HG02938 (cell line): ENCODE measurements around the gene TSPAN15.

Source experiments
- ATAC-seq: cut with Tn5 transposase; IDR thresholded peaks from one replicate; pipeline ENCODE4 v1.9.1; 2021; ENCODE audit warnings: mild to moderate bottlenecking, moderate library complexity; ENCODE audit not compliant: unreplicated experiment

Gene TSPAN15

GRCh38 chr10:69416695-69417094 is 34.6 kb upstream of the TSPAN15 start, which contains the start of gene TACR2:
Gene TACR2 (minus strand): TSS chr10:69416918. CDS start chr10:69416323, 595 bp downstream.
- no peak for ATAC-seq

DNA sequence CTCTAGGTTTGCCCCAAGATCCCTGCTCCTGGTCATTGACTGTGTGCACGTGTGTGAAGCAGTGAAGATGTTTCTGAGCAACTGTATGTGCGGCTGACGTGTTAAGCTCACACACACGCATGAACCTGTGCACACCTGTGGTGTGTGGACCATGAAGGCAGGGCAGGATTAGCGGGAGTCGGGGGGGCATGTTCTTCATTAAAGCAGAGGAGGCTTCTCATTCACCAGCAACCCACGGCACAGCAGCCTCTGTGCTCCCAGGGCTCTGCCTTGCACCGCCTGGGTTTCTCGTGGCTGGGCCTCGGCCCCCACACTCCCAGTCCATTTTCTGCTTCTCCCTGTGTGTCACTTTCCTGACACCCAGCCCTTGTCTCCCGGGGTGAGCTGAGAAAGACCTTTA is 33.7 kb upstream of the TSPAN15 start:
- ATAC-seq: no peak

GRCh38 chr10:69418052-69418752 is 33.1 kb upstream of the TSPAN15 start:
- no peak for ATAC-seq

- ATAC-seq: no peak
Measured at GRCh38 chr10:69419096-69419743, 32.0 kb upstream of the TSPAN15 start.

DNA sequence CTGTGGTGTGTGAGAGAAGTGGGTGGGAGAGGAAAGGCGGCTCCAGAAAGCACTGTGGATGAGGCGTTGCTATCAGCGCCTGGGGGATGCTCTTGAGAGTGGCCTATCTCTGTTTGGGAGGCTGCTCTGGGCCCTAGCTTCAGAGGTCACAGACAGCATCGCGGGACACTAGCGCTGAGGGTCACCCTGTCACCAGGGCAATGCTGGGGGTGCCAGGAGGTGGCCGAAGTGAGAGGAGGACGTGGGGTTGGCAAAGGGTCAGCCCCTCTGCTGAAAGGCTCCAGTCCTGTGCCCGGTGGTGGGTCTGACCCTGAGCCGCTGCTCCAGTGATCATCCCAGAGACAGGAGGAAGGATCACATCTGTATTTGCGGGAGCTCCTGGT is 31.5 kb upstream of the TSPAN15 start:
- ATAC-seq: no peak

DNA sequence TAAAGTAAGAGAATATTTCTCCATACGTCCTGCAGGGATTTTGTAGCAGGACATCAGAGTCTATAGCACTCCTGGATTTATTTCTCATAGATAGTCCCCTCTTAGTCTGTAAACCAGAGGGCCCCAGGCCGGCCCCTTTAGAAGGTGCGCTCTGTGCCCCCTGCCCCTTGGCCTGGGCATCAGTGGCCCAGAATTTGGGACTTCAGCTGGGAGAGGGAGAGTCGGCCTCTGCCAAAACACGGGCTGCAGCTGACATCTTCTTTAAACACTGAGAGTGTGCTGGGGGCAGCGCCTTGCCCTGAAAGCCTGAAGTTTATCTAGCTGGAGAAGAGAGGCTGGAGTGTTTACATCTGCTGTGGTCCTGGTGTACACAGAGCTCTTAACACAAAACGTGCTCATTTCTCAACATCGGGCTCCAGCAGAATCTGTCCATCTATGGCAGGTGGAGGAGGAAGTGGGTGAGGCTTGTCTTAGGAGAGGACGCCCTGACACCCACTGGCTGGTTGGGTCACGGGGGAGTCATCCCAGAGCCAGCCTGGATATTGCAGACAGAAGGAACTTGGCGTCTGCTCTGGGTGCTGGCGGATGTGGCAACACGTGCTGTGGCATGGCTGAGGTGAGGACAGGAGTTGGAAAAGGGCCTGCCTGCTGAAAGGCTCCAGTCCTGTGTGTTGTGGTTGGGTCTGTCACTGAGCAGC is 29.5 kb upstream of the TSPAN15 start:
- ATAC-seq: no peak

- ATAC-seq: no peak
Measured at GRCh38 chr10:69422676-69423075, 28.6 kb upstream of the TSPAN15 start.

DNA sequence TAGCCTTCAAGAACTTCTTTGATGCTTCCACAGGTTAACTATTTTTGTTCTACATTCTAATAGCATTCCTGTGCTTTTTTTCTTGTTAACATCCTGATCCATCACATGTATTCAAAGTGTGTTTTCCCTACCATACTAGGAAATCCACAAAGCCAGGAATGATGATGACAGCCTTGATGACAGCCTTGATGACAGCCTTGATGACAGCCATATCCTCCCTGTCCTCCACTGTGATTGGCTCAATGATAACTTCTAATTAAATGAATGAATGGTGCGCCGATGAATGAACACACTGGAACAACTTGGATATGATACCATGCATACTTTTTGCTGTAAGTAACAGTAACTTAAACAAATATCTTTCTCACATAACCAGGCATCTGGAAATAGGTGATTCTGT is 26.2 kb upstream of the TSPAN15 start:
- no peak for ATAC-seq

DNA sequence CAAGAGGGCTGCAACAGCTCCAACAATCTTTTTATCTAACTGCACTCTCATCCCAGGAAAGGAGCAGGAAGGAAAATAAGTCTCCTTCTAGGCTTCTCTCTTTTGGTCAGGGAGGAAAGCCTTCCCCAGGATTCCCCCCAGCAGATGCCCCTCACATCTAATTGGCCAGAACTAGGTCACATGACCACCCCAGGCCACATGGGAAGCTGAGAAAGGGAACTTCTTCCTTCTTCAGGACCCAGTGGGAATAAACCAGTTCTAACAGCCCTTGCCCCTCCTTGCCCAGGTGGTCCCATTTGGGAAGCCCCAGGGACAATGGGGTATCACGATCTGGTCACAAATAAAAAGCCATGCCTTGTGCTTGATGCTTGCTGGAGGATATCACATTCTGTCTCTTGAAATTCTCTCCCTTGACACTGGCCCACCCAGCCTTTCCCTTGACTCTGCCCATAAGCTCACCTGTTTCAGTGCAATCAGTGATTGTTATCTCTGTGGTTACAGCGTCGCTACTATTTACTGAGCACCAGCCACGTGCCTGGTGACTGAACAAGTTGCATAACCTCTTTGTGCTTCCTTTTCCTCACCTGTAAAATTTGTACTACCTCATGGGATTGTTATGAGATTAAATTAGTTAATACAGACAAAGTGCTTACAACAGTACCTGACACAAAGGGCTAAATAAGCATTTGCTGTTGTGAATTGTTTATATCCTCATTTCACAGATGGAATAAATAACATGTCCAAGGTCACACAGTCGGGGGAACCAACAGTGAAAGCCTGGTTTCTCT is 25.6 kb upstream of the TSPAN15 start:
- no peak for ATAC-seq

GRCh38 chr10:69426376-69426727 is 24.9 kb upstream of the TSPAN15 start:
- no peak for ATAC-seq

DNA sequence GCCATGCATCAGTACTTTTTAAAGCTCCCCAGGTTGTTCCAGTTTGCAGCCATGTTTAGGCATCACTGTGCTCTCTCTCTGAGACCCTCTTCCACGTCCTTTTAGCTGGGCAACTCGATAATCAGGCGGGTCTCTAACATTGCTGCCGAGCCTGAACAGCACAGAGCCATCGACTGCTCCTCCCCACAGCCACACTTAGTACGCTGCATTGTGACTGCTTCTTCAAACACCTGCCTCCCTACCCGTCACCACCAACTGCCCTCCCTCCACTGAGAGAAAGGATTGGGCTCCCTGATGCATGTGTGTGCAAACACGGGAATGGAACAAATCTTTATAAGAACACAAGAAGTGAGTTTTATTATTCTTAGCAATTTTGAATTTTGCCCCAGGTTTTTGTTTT is 23.1 kb upstream of the TSPAN15 start:
- ATAC-seq: no peak

- no peak for ATAC-seq
Measured at GRCh38 chr10:69434169-69434568, 17.1 kb upstream of the TSPAN15 start.

GRCh38 chr10:69434926-69435325 is 16.3 kb upstream of the TSPAN15 start:
- no peak for ATAC-seq

DNA sequence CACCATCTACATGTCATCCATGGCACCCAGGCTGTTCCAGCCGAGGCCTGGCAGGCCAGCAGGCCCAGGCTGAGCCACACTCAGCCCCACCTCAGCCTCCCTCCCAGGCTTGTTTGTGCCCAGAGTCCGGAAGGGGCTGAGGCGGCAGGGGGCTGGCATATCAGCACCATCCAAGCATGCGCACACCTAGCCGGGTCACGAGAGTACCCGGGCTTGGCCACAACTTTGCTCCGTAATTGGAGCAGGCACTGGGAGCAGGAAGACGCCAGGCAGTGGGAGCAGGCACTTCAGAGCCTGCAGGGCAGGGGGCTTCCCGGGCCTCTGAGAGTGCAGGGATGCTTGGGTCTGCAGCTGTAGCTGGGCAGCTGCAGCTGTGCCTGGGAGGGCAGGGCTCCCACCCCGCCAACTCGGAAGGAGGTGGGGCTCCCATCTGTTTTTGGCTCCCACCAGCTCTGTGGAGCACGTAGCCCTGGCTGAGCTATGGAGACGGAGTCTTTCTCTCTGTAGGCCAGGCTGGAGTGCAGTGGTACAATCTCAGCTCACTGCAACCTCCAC is 15.2 kb upstream of the TSPAN15 start:
- no peak for ATAC-seq

GRCh38 chr10:69437321-69438259 is 13.7 kb upstream of the TSPAN15 start:
- no peak for ATAC-seq

- ATAC-seq: no peak
Measured at GRCh38 chr10:69438536-69439349, 12.5 kb upstream of the TSPAN15 start.

DNA sequence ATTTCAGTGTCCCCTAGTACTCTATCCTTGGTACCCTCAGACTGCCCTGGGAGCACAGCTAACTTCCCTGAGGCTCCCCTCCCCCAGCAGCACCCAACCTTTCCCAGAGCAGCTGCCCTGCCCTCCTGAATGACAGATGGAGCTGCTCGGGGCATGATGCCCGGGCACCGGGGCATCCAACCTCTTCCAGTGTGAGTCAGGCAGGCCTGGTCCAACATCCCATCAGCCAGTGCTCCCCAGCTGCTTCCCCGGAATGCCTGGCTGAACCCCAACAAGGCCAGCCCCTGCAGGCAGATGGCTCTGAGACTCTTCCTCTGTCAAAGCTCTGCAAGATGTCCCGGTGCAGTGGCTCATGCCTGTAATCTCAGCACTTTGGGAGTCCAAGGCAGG is 11.9 kb upstream of the TSPAN15 start:
- no peak for ATAC-seq

DNA sequence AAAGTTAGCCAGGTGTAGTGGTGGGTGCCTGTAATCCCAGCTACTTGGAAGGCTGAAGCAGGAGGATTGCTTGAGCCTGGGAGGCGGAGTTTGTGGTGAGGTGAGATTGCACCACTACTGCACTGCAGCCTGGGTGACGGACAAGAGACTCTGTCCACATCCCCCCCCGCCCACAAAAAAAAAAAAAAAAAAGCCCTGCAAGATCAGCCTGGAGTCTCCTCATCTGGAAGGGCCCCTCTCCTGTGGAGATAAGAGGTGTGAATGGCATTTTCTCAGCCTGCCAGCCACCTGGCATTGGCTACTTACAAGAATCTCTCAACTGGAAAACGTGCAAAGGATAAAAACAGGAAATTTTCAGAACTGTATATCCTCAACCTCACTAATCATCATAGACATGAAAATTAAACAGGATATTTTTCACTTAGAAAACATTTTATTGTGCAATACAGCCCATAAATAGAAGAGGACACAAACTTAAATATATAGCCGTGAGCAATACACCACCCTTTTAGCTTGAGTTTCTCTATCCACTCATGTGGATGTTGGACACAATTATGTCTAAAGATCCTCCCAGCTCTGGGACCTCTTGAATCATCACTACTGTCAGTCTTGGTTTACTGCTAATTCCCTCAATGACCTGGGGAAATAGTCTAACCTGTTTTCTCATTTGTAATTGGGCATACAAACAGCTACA is 11.3 kb upstream of the TSPAN15 start:
- no peak for ATAC-seq

DNA sequence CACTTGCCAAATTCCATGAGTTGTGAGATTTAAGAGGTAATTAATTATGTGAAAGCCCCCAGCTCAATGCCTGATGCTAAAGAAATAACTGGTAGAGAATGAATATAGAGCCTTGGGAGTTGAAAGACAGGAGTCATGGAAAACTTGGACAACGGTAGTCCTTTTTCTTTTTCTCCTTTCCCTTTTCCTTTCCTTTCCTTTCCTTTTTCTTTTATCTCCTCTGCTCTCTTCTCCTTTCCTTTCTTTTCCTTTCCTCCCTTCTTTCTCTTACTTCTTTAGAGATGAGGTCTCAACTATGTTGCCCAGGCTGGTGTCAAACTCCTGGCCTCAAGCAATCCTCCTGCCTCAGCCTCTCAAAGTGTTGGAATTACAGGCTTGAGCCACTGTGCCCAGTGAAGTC is 7.9 kb upstream of the TSPAN15 start:
- no peak for ATAC-seq
